ENCODE results near the gene CIITA.

The CIITA gene

DNA sequence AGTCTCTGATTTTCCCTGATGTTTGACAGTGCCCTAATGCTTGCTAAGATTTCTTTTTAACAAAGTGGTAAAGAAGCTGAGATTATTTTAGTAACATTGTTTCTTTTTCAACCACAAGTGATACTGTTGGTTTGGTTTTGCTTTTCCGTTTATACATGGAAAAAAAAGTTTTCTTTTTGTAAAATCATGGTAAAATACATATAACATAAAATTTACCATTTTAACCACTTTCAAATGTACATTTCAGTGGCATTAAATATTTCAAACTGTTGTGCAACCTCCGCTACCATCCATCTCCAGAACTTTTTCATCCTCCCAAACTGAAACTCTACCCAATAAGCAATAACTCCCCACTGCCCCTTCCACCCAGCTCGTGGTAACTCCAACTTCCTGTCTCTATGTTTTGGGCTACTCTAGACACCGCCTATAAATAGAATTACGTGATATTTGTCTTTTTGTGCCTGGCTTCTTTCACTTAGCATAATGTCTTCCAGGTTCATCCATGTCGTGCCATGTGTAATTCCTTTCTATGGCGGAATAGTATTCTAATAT is 4.6 kb downstream of the CIITA start:
- Mint-ChIP-seq H3K27ac (peak overlapping the region; percentile 19), H3K36me3 (ENCODE audit: low read depth) (peaks cover 3% of the 10 kb centered on the region), H3K9me3 (no peaks in the 10 kb centered on the region), H3K27me3 (peaks cover 48% of the 10 kb centered on the region), H3K4me3 (peak overlapping the region; percentile 84), H3K4me1 (ENCODE audit: low read depth) (peaks cover 73% of the 10 kb centered on the region)

- Mint-ChIP-seq H3K4me1 (ENCODE audit: low read depth) (peaks cover 69% of the 10 kb centered on the region), H3K4me3 (no peak overlapping the region), H3K27ac (no peak overlapping the region), H3K36me3 (ENCODE audit: low read depth) (peaks cover 3% of the 10 kb centered on the region), H3K9me3 (no peaks in the 10 kb centered on the region), H3K27me3 (peaks cover 34% of the 10 kb centered on the region)
These were observed 6.0 kb downstream of the CIITA start for GRCh38 chr16:10883004-10883403.

- Mint-ChIP-seq H3K27me3 (peaks cover 21% of the 10 kb centered on the region), H3K4me3 (no peak overlapping the region), H3K4me1 (ENCODE audit: low read depth) (peaks cover 62% of the 10 kb centered on the region), H3K36me3 (ENCODE audit: low read depth) (peaks cover 3% of the 10 kb centered on the region), H3K27ac (no peak overlapping the region), H3K9me3 (no peaks in the 10 kb centered on the region)
These were observed 8.2 kb downstream of the CIITA start for GRCh38 chr16:10885246-10885645.

DNA sequence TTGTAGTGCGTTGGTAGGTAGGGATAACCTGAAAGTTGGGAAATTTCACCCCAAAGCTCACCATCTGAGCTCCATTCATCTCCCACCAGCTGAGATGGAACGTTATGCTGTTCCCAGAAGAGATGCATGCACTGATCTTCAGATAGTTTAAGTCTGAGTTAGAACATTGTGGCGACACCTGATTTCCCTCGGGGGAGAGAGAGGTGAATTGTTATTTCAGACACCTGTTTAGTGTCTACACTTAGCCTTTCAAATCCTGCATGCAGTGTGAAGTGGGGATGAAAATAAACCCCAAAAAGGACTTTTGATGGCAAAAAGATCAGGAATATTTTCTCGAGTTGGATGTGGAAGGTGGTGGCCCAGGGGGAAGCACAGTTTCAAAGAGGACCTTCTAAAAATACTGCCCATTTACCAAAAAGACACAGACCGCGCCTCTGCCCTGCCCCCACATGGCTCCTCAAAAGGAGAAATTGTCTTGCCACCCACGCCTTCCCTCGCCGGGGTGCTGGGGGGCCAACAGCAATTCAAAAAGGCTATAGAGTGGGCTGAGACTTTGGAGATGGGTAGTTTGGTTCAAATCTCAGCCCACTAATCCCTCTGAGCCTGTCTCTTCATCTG is 11.4 kb downstream of the CIITA start:
- no peak overlapping the region for H3K27ac Mint-ChIP-seq
- no peaks in the 10 kb centered on the region for H3K9me3 Mint-ChIP-seq
- H3K4me3 Mint-ChIP-seq, result peak overlapping the region; percentile 18
- peaks cover 42% of the 10 kb centered on the region for H3K4me1 Mint-ChIP-seq (ENCODE audit: low read depth)
- peaks cover 2% of the 10 kb centered on the region for H3K36me3 Mint-ChIP-seq (ENCODE audit: low read depth)
- H3K27me3 Mint-ChIP-seq, result peaks cover 14% of the 10 kb centered on the region

GRCh38 chr16:10889855-10890254 is 12.9 kb downstream of the CIITA start:
- Mint-ChIP-seq H3K9me3 (no peaks in the 10 kb centered on the region), H3K36me3 (ENCODE audit: low read depth) (no peaks in the 10 kb centered on the region), H3K4me3 (no peak overlapping the region), H3K4me1 (ENCODE audit: low read depth) (peaks cover 46% of the 10 kb centered on the region), H3K27ac (no peak overlapping the region), H3K27me3 (peaks cover 14% of the 10 kb centered on the region)

- H3K27ac Mint-ChIP-seq, result no peak overlapping the region
- peaks cover 9% of the 10 kb centered on the region for H3K36me3 Mint-ChIP-seq (ENCODE audit: low read depth)
- peaks cover 41% of the 10 kb centered on the region for H3K4me1 Mint-ChIP-seq (ENCODE audit: low read depth)
- H3K4me3 Mint-ChIP-seq, result no peak overlapping the region
- no peaks in the 10 kb centered on the region for H3K9me3 Mint-ChIP-seq
- peaks cover 14% of the 10 kb centered on the region for H3K27me3 Mint-ChIP-seq
These were observed 15.8 kb downstream of the CIITA start for GRCh38 chr16:10892782-10893318.

GRCh38 chr16:10895053-10895946 is 18.3 kb downstream of the CIITA start:
- peaks cover 10% of the 10 kb centered on the region for H3K27me3 Mint-ChIP-seq
- peaks cover 13% of the 10 kb centered on the region for H3K36me3 Mint-ChIP-seq (ENCODE audit: low read depth)
- no peak overlapping the region for H3K27ac Mint-ChIP-seq
- no peak overlapping the region for H3K4me3 Mint-ChIP-seq
- H3K4me1 Mint-ChIP-seq (ENCODE audit: low read depth), result peaks cover 29% of the 10 kb centered on the region
- no peaks in the 10 kb centered on the region for H3K9me3 Mint-ChIP-seq

DNA sequence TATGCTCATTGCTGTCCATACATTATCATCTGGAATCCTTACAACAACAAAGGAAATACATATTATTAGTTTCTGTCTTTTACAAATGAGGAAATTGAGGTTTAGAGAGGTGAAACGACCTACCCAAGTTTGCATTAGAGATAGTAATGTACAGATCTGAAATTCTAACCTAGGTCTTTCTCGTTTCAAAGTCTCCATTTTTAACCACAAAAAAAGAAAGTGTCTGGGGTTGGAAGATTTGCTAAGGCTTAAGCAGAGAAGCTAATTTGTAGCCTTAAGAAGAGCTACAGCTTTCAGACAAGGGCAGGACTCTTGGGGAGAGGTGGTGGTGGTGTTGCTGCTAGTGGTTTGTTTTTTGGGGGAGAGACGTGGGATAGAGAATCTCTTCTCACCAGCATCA is 19.2 kb downstream of the CIITA start:
- peaks cover 25% of the 10 kb centered on the region for H3K4me1 Mint-ChIP-seq (ENCODE audit: low read depth)
- H3K27me3 Mint-ChIP-seq, result peaks cover 4% of the 10 kb centered on the region
- H3K9me3 Mint-ChIP-seq, result no peaks in the 10 kb centered on the region
- H3K27ac Mint-ChIP-seq, result peak overlapping the region; percentile 52
- peaks cover 14% of the 10 kb centered on the region for H3K36me3 Mint-ChIP-seq (ENCODE audit: low read depth)
- no peak overlapping the region for H3K4me3 Mint-ChIP-seq

DNA sequence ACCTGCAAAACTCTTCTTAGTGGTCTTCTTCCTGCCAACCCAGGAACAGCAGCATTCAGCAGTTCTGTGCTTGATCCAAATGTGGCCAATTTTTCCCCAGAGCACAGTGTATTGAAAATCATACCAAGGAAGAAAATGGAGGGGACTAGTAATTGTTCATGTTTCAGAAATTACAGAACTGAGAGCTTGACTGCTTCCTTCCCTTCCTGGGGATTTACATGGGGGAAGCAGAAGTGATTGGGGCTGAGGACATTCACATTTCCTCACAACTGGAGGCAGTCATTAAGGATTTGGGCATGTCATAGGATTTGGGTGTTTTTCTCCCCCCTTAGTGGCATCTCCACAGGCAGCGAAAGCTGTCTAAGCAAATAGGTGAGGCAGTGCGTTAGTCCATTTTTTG is 19.7 kb downstream of the CIITA start:
- Mint-ChIP-seq H3K27ac (no peak overlapping the region), H3K27me3 (peaks cover 4% of the 10 kb centered on the region), H3K36me3 (ENCODE audit: low read depth) (peaks cover 14% of the 10 kb centered on the region), H3K4me3 (no peak overlapping the region), H3K9me3 (no peaks in the 10 kb centered on the region), H3K4me1 (ENCODE audit: low read depth) (peaks cover 25% of the 10 kb centered on the region)

DNA sequence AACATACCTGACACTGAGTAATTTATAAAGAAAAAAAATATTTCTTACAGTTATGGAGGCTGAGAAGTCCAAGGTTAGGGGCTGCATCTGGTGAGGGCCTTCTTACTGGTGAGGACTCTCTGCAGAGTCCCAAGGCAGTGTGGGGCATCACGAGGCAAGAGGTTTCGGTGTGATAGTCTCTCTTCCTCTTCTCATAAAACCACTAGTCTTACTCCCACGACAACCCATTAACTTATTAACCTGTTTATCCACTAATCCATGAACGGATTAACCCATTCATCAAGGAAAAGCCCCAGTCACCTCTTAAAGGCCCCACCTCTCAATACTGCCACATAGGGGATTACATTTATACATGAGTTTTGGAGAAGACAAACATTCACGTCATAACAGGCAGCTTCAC is 20.1 kb downstream of the CIITA start:
- Mint-ChIP-seq H3K27ac (no peak overlapping the region), H3K36me3 (ENCODE audit: low read depth) (peaks cover 14% of the 10 kb centered on the region), H3K9me3 (no peaks in the 10 kb centered on the region), H3K4me1 (ENCODE audit: low read depth) (peaks cover 25% of the 10 kb centered on the region), H3K27me3 (peaks cover 4% of the 10 kb centered on the region), H3K4me3 (no peak overlapping the region)

GRCh38 chr16:10902999-10903398 is 26.0 kb downstream of the CIITA start:
- H3K36me3 Mint-ChIP-seq (ENCODE audit: low read depth), result peaks cover 14% of the 10 kb centered on the region
- no peaks in the 10 kb centered on the region for H3K27me3 Mint-ChIP-seq
- no peaks in the 10 kb centered on the region for H3K4me1 Mint-ChIP-seq (ENCODE audit: low read depth)
- no peak overlapping the region for H3K4me3 Mint-ChIP-seq
- no peak overlapping the region for H3K27ac Mint-ChIP-seq
- peaks cover 7% of the 10 kb centered on the region for H3K9me3 Mint-ChIP-seq

DNA sequence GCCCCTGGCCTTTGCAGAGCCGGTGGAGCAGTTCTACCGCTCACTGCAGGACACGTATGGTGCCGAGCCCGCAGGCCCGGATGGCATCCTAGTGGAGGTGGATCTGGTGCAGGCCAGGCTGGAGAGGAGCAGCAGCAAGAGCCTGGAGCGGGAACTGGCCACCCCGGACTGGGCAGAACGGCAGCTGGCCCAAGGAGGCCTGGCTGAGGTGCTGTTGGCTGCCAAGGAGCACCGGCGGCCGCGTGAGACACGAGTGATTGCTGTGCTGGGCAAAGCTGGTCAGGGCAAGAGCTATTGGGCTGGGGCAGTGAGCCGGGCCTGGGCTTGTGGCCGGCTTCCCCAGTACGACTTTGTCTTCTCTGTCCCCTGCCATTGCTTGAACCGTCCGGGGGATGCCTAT is 29.5 kb downstream of the CIITA start:
- Mint-ChIP-seq H3K4me3 (no peak overlapping the region), H3K27ac (no peak overlapping the region), H3K4me1 (ENCODE audit: low read depth) (no peaks in the 10 kb centered on the region), H3K27me3 (no peaks in the 10 kb centered on the region), H3K9me3 (peaks cover 7% of the 10 kb centered on the region), H3K36me3 (ENCODE audit: low read depth) (peaks cover 13% of the 10 kb centered on the region)

- Mint-ChIP-seq H3K27ac (no peak overlapping the region), H3K9me3 (peaks cover 7% of the 10 kb centered on the region), H3K36me3 (ENCODE audit: low read depth) (peaks cover 13% of the 10 kb centered on the region), H3K4me1 (ENCODE audit: low read depth) (peaks cover 3% of the 10 kb centered on the region), H3K27me3 (no peaks in the 10 kb centered on the region), H3K4me3 (no peak overlapping the region)
These were observed 30.1 kb downstream of the CIITA start for GRCh38 chr16:10906914-10907756.

DNA sequence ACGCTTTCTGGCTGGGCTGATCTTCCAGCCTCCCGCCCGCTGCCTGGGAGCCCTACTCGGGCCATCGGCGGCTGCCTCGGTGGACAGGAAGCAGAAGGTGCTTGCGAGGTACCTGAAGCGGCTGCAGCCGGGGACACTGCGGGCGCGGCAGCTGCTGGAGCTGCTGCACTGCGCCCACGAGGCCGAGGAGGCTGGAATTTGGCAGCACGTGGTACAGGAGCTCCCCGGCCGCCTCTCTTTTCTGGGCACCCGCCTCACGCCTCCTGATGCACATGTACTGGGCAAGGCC is 30.7 kb downstream of the CIITA start:
- H3K36me3 Mint-ChIP-seq (ENCODE audit: low read depth), result peaks cover 9% of the 10 kb centered on the region
- H3K4me1 Mint-ChIP-seq (ENCODE audit: low read depth), result peaks cover 3% of the 10 kb centered on the region
- peaks cover 6% of the 10 kb centered on the region for H3K9me3 Mint-ChIP-seq
- H3K4me3 Mint-ChIP-seq, result no peak overlapping the region
- no peak overlapping the region for H3K27ac Mint-ChIP-seq
- no peaks in the 10 kb centered on the region for H3K27me3 Mint-ChIP-seq

Measured in stimulated activated naive CD8-positive, alpha-beta T cell treated with anti-CD3 and anti-CD28 coated beads, Interleukin-15, Interleukin-2, amounts not matched to agents 100 ng/mL and 50 ng/mL, for 24 hours (primary cell).